Fibroblast of lung (primary cell): Measurements from ENCODE around the gene PVR. TPM values are rescaled to one million over a fixed set of nuclear protein-coding genes. Genes with fewer than 3 reads are reported as not detected.

Experiments used
- DNase-seq, 2 donors: peaks; one replicate each; pipeline versions ENCODE4 v3.0.0 to v3.0.0-alpha.2; 2010; ENCODE audit warnings: low read depth in 2 of 2
- H2AFZ ChIP-seq: 2 replicates; pipeline ENCODE4 v1.5.1; 2012; ENCODE audit warnings: low read length, control low read depth, inconsistent platforms
- H3K27ac ChIP-seq: 2 replicates; pipeline ENCODE4 v1.5.1; 2011; ENCODE audit warnings: low read length, control low read depth; ENCODE audit not compliant: insufficient read depth
- H3K27me3 ChIP-seq: 2 replicates; pipeline ENCODE4 v1.5.1; 2011; ENCODE audit warnings: mild to moderate bottlenecking, low read length; ENCODE audit not compliant: control insufficient read depth, insufficient read depth
- H3K36me3 ChIP-seq: 2 replicates; pipeline ENCODE4 v1.5.1; 2011; ENCODE audit warnings: low read length; ENCODE audit not compliant: control insufficient read depth, insufficient read depth
- H3K4me1 ChIP-seq: 2 replicates; pipeline ENCODE4 v1.5.1; 2011; ENCODE audit warnings: low read length; ENCODE audit not compliant: control insufficient read depth, insufficient read depth; ENCODE audit errors: extremely low read depth
- H3K4me2 ChIP-seq: 2 replicates; pipeline ENCODE4 v1.5.1; 2011; ENCODE audit warnings: low read length, control low read depth; ENCODE audit not compliant: insufficient read depth; ENCODE audit errors: extremely low read depth
- H3K4me3 ChIP-seq, 4 experiments: fragments of 200-600 bp in 1 of 4; sonication (generic) in 1 of 4; replicated peaks in 1 of 4; 2 replicates each; pipeline ENCODE4 v1.5.1; 2011 to 2016; ENCODE audit warnings: low read length in 4 of 4, low read depth in 3 of 4, mild to moderate bottlenecking in 3 of 4, control low read depth in 2 of 4, inconsistent platforms in 1 of 4, mixed read lengths in 1 of 4; ENCODE audit not compliant: insufficient read depth in 1 of 4; ENCODE audit errors: control extremely low read depth in 1 of 4
- H3K79me2 ChIP-seq: 2 replicates; pipeline ENCODE4 v1.5.1; 2012; ENCODE audit warnings: mild to moderate bottlenecking, low read length, inconsistent platforms; ENCODE audit not compliant: control insufficient read depth, insufficient read depth
- H3K9ac ChIP-seq: 2 replicates; pipeline ENCODE4 v1.5.1; 2011; ENCODE audit warnings: mild to moderate bottlenecking, low read length, control low read depth; ENCODE audit not compliant: insufficient read depth
- H3K9me3 ChIP-seq: 2 replicates; pipeline ENCODE4 v1.5.1; 2012; ENCODE audit warnings: low read depth, low read length; ENCODE audit not compliant: control insufficient read depth, insufficient read depth
- H4K20me1 ChIP-seq: 2 replicates; pipeline ENCODE4 v1.5.1; 2011; ENCODE audit warnings: low read length; ENCODE audit not compliant: control insufficient read depth, insufficient read depth; ENCODE audit errors: extremely low read depth
- CTCF ChIP-seq, 2 donors: IDR thresholded peaks in 1 of 2; conservative IDR thresholded peaks in 1 of 2; 1 replicate in 1 of 2; 2 replicates in 1 of 2; pipeline ENCODE4 v1.5.1; 2011 to 2012; ENCODE audit warnings: low read length in 2 of 2, control low read depth in 1 of 2, inconsistent platforms in 1 of 2, low read depth in 1 of 2, mild to moderate bottlenecking in 1 of 2
- EZH2 ChIP-seq: IDR thresholded peaks from 2 replicates; pipeline ENCODE4 v1.5.1; 2012; ENCODE audit warnings: low read length, control low read depth, mild to moderate bottlenecking; ENCODE audit errors: missing control alignments
- polyA plus RNA-seq, 2 donors: library from polyadenylated mRNA; depleted of rRNA in 1 of 2; stranded (reverse) in 1 of 2; unstranded in 1 of 2; fragments of >200 nt; gene quantifications; 2 replicates each; pipeline ENCODE4 v1.2.1, GENCODE V29; 2011 to 2012; ENCODE audit warnings: missing spikeins in 1 of 2
- total RNA-seq: library from RNA; depleted of rRNA; stranded (reverse); fragments of >200 nt; gene quantifications from 2 replicates; pipeline ENCODE4 v1.2.1, GENCODE V29; 2014

PVR gene
- total and polyA plus RNA-seq, 2 donors (not counting 1 experiment from before 2014, with no cell fraction given), result 229 to 230 TPM

- Histone ChIP-seq H3K4me2 (no peak overlapping the region), H3K4me3 (no peak overlapping the region), H3K9me3 (no peaks in the 10 kb centered on the region), H3K9ac (no peak overlapping the region), H3K4me1 (peaks cover 9% of the 10 kb centered on the region), H4K20me1 (no peaks in the 10 kb centered on the region), H3K79me2 (peaks cover 7% of the 10 kb centered on the region), H2AFZ (no peak overlapping the region), H3K27me3 (no peaks in the 10 kb centered on the region), H3K36me3 (peaks cover 42% of the 10 kb centered on the region), H3K27ac (peak overlapping the region; percentile 17)
- DNase-seq, result peak; percentile 45 to 75
- peak; percentile 83 to 85 for TF ChIP-seq CTCF (conservative IDR thresholded peaks at IDR 0.05 in 1 of 2, IDR thresholded peaks at IDR 0.05 in 1 of 2; ENCODE audit: low read depth in 1 of 2, low read length in 2 of 2)
- TF ChIP-seq EZH2, result no peak
Observed at GRCh38 chr19:44657211-44657921, 13.7 kb downstream of the PVR start.

GRCh38 chr19:44658069-44658733 lies 14.5 kb downstream of the PVR start:
- H3K4me2 ChIP-seq, result no peak overlapping the region
- H3K27ac ChIP-seq, result no peak overlapping the region
- peaks cover 4% of the 10 kb centered on the region for H3K79me2 ChIP-seq
- TF ChIP-seq CTCF (conservative IDR thresholded peaks at IDR 0.05 in 1 of 2, IDR thresholded peaks at IDR 0.05 in 1 of 2; ENCODE audit: low read depth in 1 of 2, low read length in 2 of 2), result no peak
- no peak for TF ChIP-seq EZH2
- peaks cover 39% of the 10 kb centered on the region for H3K36me3 ChIP-seq
- no peak for DNase-seq
- H3K9me3 ChIP-seq, result no peaks in the 10 kb centered on the region
- no peak overlapping the region for H3K4me3 ChIP-seq
- no peaks in the 10 kb centered on the region for H3K27me3 ChIP-seq
- peaks cover 12% of the 10 kb centered on the region for H3K4me1 ChIP-seq
- H2AFZ ChIP-seq, result no peak overlapping the region
- no peaks in the 10 kb centered on the region for H4K20me1 ChIP-seq
- no peak overlapping the region for H3K9ac ChIP-seq

- no peak overlapping the region for H3K4me2 ChIP-seq
- no peaks in the 10 kb centered on the region for H3K9me3 ChIP-seq
- no peak overlapping the region for H2AFZ ChIP-seq
- H3K4me1 ChIP-seq, result peaks cover 16% of the 10 kb centered on the region
- H3K36me3 ChIP-seq, result peaks cover 36% of the 10 kb centered on the region
- DNase-seq, result no peak
- H3K27ac ChIP-seq, result no peak overlapping the region
- H3K27me3 ChIP-seq, result no peaks in the 10 kb centered on the region
- no peak for TF ChIP-seq CTCF (conservative IDR thresholded peaks at IDR 0.05 in 1 of 2, IDR thresholded peaks at IDR 0.05 in 1 of 2; ENCODE audit: low read depth in 1 of 2, low read length in 2 of 2)
- no peak for TF ChIP-seq EZH2
- no peak overlapping the region for H3K4me3 ChIP-seq
- H4K20me1 ChIP-seq, result no peaks in the 10 kb centered on the region
- no peak overlapping the region for H3K9ac ChIP-seq
- H3K79me2 ChIP-seq, result no peaks in the 10 kb centered on the region
Observed at GRCh38 chr19:44660081-44660480, 16.4 kb downstream of the PVR start.
